NCI-H69 (cell line): ENCODE results near the gene PPARGC1A.

Experiments
- DNase-seq: peaks from one replicate; lab custom pipeline; 2025; lab: John Stamatoyannopoulos, UW

PPARGC1A gene

GRCh38 chr4:23906839-23907238 lies 17.0 kb upstream of the PPARGC1A start:
- peak; percentile 5 for DNase-seq

GRCh38 chr4:23904639-23905071 lies 14.8 kb upstream of the PPARGC1A start:
- DNase-seq: peak; percentile 27

- DNase-seq: peak; percentile 82
These were observed 14.1 kb upstream of the PPARGC1A start for GRCh38 chr4:23903859-23904438.

GRCh38 chr4:23902222-23902804 lies 12.5 kb upstream of the PPARGC1A start:
- DNase-seq: peak; percentile 2

- DNase-seq: no peak
These were observed 10.8 kb upstream of the PPARGC1A start for GRCh38 chr4:23900636-23901035.

GRCh38 chr4:23899565-23899964 lies 9.7 kb upstream of the PPARGC1A start:
- DNase-seq: no peak

- DNase-seq: no peak
These were observed 7.8 kb upstream of the PPARGC1A start for GRCh38 chr4:23897564-23898109.

GRCh38 chr4:23894021-23894420 lies 4.2 kb upstream of the PPARGC1A start:
- DNase-seq: no peak

- DNase-seq: no peak
These were observed 1.2 kb upstream of the PPARGC1A start for GRCh38 chr4:23891064-23891421.

- peak; percentile 2 for DNase-seq
These were observed 669 bp upstream of the PPARGC1A start for GRCh38 chr4:23890369-23891063.

GRCh38 chr4:23889391-23889790 lies 456 bp downstream of the PPARGC1A start:
- no peak for DNase-seq

GRCh38 chr4:23888421-23889319 lies 1.2 kb downstream of the PPARGC1A start:
- peak; percentile 44 for DNase-seq

- DNase-seq: peak; percentile 84
These were observed 1.9 kb downstream of the PPARGC1A start for GRCh38 chr4:23887989-23888388.

- DNase-seq: no peak
These were observed 2.7 kb downstream of the PPARGC1A start for GRCh38 chr4:23887173-23887572.

GRCh38 chr4:23885943-23886590 lies 3.8 kb downstream of the PPARGC1A start:
- no peak for DNase-seq

GRCh38 chr4:23884741-23885140 lies 5.1 kb downstream of the PPARGC1A start:
- no peak for DNase-seq

GRCh38 chr4:23884261-23884660 lies 5.6 kb downstream of the PPARGC1A start:
- DNase-seq: no peak

GRCh38 chr4:23882976-23883531 lies 6.8 kb downstream of the PPARGC1A start:
- no peak for DNase-seq

- peak; percentile 4 for DNase-seq
These were observed 8.0 kb downstream of the PPARGC1A start for GRCh38 chr4:23881674-23882337.

GRCh38 chr4:23881052-23881501 lies 8.8 kb downstream of the PPARGC1A start:
- DNase-seq: peak; percentile 69
